Upper lobe of left lung (tissue), 6 donors: ENCODE data around the gene CARS2. TPM values are rescaled to one million over a fixed set of nuclear protein-coding genes. Genes with fewer than 3 reads are reported as not detected.

Experiments used
- ATAC-seq, 2 donors: fragments of 200-7000 bp; cut with Tn5 transposase; one replicate each; pipeline ENCODE4 v1.9.1; 2022; ENCODE audit warnings: mild to moderate bottlenecking in 2 of 2, moderate library complexity in 2 of 2; ENCODE audit not compliant: low FRiP score in 2 of 2
- DNase-seq, 2 donors: peaks; one replicate each; pipeline ENCODE4 v3.0.0-alpha.2; 2019 to 2020
- H3K27ac ChIP-seq, 4 donors: fragments of 200-600 bp; sonication (generic); one replicate each; pipeline ENCODE4 v1.5.1; 2016 to 2019
- H3K27me3 ChIP-seq, 4 donors: fragments of 200-600 bp; sonication (generic); one replicate each; pipeline ENCODE4 v1.5.1; 2017 to 2019
- H3K36me3 ChIP-seq, 4 donors: fragments of 200-600 bp; sonication (generic); one replicate each; pipeline ENCODE4 v1.5.1; 2016 to 2019
- H3K4me1 ChIP-seq, 4 donors: fragments of 200-600 bp; sonication (generic); one replicate each; pipeline ENCODE4 v1.5.1; 2018 to 2019
- H3K4me3 ChIP-seq, 4 donors: fragments of 200-600 bp; sonication (generic); one replicate each; pipeline ENCODE4 v1.5.1; 2017 to 2019; ENCODE audit warnings: mild to moderate bottlenecking in 2 of 4, moderate library complexity in 1 of 4
- H3K9me3 ChIP-seq, 4 donors: fragments of 200-600 bp; sonication (generic); one replicate each; pipeline ENCODE4 v1.5.1; 2018 to 2019
- EP300 ChIP-seq, 4 donors: sonication (generic); formaldehyde crosslinking; IDR thresholded peaks; one replicate each; pipeline ENCODE4 v1.5.1; 2017; ENCODE audit warnings: antibody characterized with exemption in 4 of 4, control low read depth in 2 of 4
- POLR2A ChIP-seq, 4 donors: fragments of 450-650 bp; IDR thresholded peaks; one replicate each; pipeline ENCODE4 v1.5.1; 2016 to 2017; ENCODE audit warnings: antibody characterized with exemption in 4 of 4, mild to moderate bottlenecking in 2 of 4
- POLR2AphosphoS5 ChIP-seq, 2 donors: sonication (generic); formaldehyde crosslinking; IDR thresholded peaks; one replicate each; pipeline ENCODE4 v1.5.1; 2017; ENCODE audit warnings: antibody characterized with exemption in 2 of 2
- WGBS, 2 donors: methylation state at CpG; one replicate each; pipeline ENCODE4 v1.1.5; 2017 to 2018; 5-methylcytosine and 5-hydroxymethylcytosine counted together
- total RNA-seq, 6 donors: library from RNA; depleted of rRNA in 4 of 6; stranded (reverse); fragments of >200 nt in 4 of 6; gene quantifications; one replicate each; pipeline versions ENCODE4 v1.1.0 to v1.2.1, GENCODE V29; 2016 to 2021
- TF ChIP-seq, protein P1 (sequence below), 6 experiments: fragments of 450-650 bp in 4 of 6; fragments of 200-600 bp in 2 of 6; sonication (generic) in 2 of 6; IDR thresholded peaks; one replicate each; pipeline ENCODE4 v1.5.1; 2016 to 2019; ENCODE audit warnings: antibody characterized with exemption in 6 of 6
- donor health status: DM: no; HTN: no; CAD: no; lungs with moderate emphysema.
- donor health status: DM: no; HTN: yes; CAD: no; lungs with severe emphysema.

Gene CARS2
- total RNA-seq, 6 donors from 2014 or later: 53.2 to 107 (median 63.0) TPM

DNA sequence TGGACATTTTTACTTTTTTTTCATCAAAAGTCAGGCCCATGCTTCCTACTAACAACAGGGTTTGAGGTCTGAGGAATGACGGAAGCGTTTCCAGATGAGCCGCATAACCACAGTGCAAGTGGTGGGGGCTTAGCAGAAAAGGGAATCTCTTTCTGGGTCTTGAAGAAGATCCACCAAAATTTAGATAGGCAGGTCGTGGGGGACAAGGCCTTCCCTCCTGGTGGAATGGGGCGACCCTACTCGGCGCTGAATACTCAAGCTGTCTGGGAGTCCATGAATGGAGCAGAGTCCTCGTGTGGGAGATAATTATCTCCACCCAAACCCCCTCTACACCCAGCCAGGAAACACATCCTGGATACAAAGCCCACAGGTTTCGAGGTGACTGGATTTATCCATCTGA is 36.9 kb downstream of the CARS2 start:
- WGBS, 2 donors: 85 to 89% methylated on average over 9 of the region's 9 CpGs

DNA sequence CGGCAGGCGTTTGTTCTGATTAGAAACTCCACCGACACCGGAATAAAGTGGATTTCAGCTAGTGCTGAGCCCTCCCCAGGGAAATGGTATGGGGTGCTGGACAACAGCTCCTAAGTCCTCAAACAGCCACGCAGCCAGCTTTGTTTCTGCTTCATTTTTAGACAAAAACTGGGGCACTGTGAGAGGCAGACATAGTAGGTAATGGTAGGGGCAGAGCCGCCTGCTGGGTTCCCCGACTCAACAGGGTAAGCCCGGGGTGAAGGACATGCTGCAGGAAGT is 39.7 kb downstream of the CARS2 start:
- H3K4me1 ChIP-seq: peaks cover 0 to 4% (median 0%) of the 10 kb centered on the region in 4 donors
- ATAC-seq: peak; percentile 37 to 38
- no peaks in the 10 kb centered on the region for H3K9me3 ChIP-seq
- WGBS, 2 donors: 69% methylated on average over 8 of the region's 8 CpGs; no CpG with 5 or more reads in 1 of the 2 donors
- H3K27me3 ChIP-seq: no peaks in the 10 kb centered on the region
- H3K36me3 ChIP-seq: peaks cover 15 to 83% (median 57%) of the 10 kb centered on the region in 4 donors
- no peak overlapping the region for H3K4me3 ChIP-seq
- H3K27ac ChIP-seq: peak overlapping the region; percentile 50 to 76 (median 71)
- DNase-seq: no peak
- TF ChIP-seq POLR2AphosphoS5 (IDR thresholded peaks at IDR 0.05) (no peak), EP300 (IDR thresholded peaks at IDR 0.05) (no peak), POLR2A (IDR thresholded peaks at IDR 0.05) (no peak)
- TF ChIP-seq, protein P1, sequence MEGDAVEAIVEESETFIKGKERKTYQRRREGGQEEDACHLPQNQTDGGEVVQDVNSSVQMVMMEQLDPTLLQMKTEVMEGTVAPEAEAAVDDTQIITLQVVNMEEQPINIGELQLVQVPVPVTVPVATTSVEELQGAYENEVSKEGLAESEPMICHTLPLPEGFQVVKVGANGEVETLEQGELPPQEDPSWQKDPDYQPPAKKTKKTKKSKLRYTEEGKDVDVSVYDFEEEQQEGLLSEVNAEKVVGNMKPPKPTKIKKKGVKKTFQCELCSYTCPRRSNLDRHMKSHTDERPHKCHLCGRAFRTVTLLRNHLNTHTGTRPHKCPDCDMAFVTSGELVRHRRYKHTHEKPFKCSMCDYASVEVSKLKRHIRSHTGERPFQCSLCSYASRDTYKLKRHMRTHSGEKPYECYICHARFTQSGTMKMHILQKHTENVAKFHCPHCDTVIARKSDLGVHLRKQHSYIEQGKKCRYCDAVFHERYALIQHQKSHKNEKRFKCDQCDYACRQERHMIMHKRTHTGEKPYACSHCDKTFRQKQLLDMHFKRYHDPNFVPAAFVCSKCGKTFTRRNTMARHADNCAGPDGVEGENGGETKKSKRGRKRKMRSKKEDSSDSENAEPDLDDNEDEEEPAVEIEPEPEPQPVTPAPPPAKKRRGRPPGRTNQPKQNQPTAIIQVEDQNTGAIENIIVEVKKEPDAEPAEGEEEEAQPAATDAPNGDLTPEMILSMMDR (IDR thresholded peaks at IDR 0.05): no peak

More for the DNA sequence above, 36.9 kb downstream of the CARS2 start:
- ATAC-seq: no peak
- Histone ChIP-seq H3K27ac (no peak overlapping the region), H3K9me3 (no peaks in the 10 kb centered on the region), H3K36me3 (peaks cover 12 to 56% (median 33%) of the 10 kb centered on the region in 4 donors), H3K4me3 (no peak overlapping the region), H3K27me3 (no peaks in the 10 kb centered on the region), H3K4me1 (no peaks in the 10 kb centered on the region)
- DNase-seq: no peak
- no peak for TF ChIP-seq POLR2A (IDR thresholded peaks at IDR 0.05)
- no peak for TF ChIP-seq POLR2AphosphoS5 (IDR thresholded peaks at IDR 0.05)
- no peak for TF ChIP-seq EP300 (IDR thresholded peaks at IDR 0.05)
- TF ChIP-seq, protein P1 (IDR thresholded peaks at IDR 0.05): no peak

DNA sequence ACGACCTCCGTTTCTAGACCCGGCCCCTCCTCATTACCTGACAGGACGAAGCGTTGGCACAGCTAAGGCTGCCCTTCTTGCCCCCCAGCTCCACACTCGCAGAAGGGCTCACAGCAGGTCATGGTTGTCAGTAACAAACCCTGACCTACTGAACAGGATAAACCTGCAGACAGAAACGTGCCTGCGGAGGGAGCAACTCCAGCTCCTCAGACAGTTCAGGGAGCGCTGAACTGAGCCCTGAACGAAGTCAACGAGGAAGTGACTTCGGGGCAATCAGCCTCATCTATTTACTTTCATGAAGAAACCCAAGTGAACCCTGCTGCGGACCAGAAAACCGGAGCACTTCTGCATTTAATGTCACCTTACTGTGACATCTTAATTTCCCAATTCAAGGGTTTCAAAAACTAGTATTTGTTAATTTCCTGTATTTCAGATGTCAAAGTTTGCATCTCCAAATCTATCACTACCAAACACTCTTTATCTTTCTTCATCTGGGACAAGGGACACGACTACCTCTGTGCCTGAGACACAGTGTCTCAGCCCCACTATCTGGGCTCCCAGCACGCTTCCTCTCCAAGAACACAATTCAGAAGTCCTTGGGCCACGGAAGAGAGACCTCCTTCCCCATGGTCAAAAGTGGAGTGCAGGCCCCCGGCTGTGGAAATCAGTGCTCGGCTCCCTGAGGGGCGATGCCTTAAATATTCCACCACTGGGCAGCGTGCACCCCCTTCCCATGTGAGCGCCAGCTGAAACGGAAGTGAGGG is 40.2 kb downstream of the CARS2 start:
- H3K9me3 ChIP-seq: no peaks in the 10 kb centered on the region
- DNase-seq (peak in 1 of 2 donors; percentile 68), ATAC-seq (peak; percentile 73 to 78)
- H3K4me1 ChIP-seq: peaks cover 0 to 4% (median 0%) of the 10 kb centered on the region in 4 donors
- peak overlapping the region; percentile 50 to 76 (median 71) for H3K27ac ChIP-seq
- no peak overlapping the region for H3K4me3 ChIP-seq
- peaks cover 15 to 86% (median 59%) of the 10 kb centered on the region in 4 donors for H3K36me3 ChIP-seq
- TF ChIP-seq, protein P1 (IDR thresholded peaks at IDR 0.05): no peak
- TF ChIP-seq POLR2AphosphoS5 (IDR thresholded peaks at IDR 0.05): no peak
- TF ChIP-seq EP300 (IDR thresholded peaks at IDR 0.05): no peak
- TF ChIP-seq POLR2A (IDR thresholded peaks at IDR 0.05): no peak
- H3K27me3 ChIP-seq: no peaks in the 10 kb centered on the region
- WGBS, 2 donors: 72 to 75% methylated on average over 18 to 23 of the region's 23 CpGs

DNA sequence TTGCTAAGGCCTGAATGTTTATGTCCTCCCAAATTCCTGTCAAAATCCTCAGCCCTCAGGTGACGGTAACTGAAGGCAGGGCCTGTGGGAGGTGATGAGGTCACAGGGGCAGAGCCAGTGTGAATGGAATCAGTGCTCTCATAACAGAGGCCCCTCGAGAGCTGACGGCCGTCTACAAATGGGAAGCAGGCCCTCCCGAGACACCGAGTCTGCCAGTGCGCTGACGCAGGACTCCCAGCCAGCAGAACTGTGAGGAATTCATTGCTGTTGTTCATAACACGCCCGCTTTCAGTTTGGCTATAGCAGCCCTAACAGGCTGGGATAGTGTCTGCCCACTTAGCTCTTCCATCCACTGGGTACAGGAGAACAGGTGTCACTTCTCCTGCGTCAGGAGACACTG is 41.2 kb downstream of the CARS2 start:
- H3K27ac ChIP-seq: peak overlapping the region in 3 of 4 donors; percentile 68 to 74 (median 71)
- H3K27me3 ChIP-seq: no peaks in the 10 kb centered on the region
- H3K36me3 ChIP-seq: peaks cover 10 to 86% (median 52%) of the 10 kb centered on the region in 4 donors
- no peak for DNase-seq
- H3K4me1 ChIP-seq: peaks cover 0 to 4% (median 0%) of the 10 kb centered on the region in 4 donors
- 96 to 97% methylated on average over 6 to 11 of the region's 11 CpGs for WGBS, 2 donors
- peak in 1 of 2 donors; percentile 53 for ATAC-seq
- no peak overlapping the region for H3K4me3 ChIP-seq
- TF ChIP-seq EP300 (IDR thresholded peaks at IDR 0.05) (no peak), POLR2A (IDR thresholded peaks at IDR 0.05) (no peak), POLR2AphosphoS5 (IDR thresholded peaks at IDR 0.05) (no peak)
- TF ChIP-seq, protein P1 (IDR thresholded peaks at IDR 0.05): no peak
- no peaks in the 10 kb centered on the region for H3K9me3 ChIP-seq
